Cortex of kidney (tissue), 1 donor: Measurements from ENCODE around the gene TARS1.
"Not testable (repeated sequence)": the region's sequence is repeated elsewhere in the genome, so short reads cannot be mapped to it uniquely, and the experiment has no call there.

ENCODE experiments used
- DNase-seq: peaks from one replicate; lab custom pipeline; 2025; lab: John Stamatoyannopoulos, UW

TARS1 gene

DNA sequence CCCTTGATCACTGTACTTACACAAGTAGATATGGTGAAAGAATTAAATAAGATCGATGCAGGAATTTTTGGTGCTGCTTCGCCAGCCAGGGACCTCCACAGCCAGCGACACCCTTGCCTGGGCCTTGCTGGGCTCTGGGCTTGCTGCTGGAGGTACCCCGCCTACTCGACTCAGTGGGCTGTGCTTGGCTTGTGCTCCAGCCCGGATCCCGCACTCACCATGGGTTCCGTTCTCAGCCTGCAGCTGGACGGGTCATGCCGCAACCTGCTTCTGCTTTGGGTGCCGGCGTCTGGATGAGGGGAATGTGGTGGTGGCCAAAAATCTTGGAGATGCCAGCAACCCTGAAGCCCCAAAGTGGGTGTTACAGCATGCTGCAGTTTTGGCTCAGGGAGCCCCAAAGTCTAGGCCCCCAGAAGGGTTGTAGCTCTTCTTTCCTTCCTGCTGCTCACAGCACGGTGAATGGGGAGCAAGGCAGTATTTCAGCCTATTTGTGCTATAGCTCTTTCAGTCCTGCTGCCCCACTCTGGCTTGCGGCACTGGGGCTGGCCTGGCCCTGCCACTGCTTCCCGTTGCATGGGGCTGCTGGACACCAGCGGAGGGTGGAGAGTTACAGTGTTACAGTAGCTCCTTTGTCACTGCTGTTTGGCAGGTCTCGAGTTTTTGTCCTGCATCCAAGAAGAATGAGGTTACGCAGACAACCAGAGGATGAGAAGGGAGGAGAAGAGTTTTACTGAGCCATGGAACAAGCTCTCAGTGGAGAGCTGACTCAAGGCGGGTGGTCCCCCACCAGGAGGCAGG lies 48.0 kb downstream of the TARS1 start:
- DNase-seq: no peak

DNA sequence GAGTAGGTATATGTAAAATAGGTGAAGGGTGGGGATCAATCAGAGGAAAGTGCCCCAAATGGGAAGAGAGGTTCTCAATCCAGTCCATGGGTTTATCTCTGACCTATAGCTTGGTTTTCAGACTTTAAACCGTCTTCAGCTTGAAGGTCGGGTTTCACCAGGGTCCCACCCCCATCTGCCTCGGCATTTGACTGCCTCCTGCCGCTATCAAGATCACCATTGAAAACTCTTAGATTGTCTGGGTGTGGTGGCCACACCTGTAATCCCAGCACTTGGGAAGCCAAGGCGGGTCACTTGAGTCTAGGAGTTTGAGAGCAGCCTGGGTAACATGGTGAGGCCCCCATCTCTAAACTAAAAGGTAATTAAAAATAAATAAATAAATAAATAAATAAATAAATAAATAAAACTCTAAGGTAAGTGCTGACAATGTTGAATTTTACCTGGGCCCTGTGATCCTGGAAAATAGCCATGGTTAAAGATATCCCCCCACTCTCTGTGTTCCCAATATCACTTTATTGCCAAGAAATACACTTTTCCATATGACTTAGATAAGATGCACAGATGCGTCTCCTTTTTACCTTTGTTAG lies 48.8 kb downstream of the TARS1 start:
- no peak for DNase-seq

DNA sequence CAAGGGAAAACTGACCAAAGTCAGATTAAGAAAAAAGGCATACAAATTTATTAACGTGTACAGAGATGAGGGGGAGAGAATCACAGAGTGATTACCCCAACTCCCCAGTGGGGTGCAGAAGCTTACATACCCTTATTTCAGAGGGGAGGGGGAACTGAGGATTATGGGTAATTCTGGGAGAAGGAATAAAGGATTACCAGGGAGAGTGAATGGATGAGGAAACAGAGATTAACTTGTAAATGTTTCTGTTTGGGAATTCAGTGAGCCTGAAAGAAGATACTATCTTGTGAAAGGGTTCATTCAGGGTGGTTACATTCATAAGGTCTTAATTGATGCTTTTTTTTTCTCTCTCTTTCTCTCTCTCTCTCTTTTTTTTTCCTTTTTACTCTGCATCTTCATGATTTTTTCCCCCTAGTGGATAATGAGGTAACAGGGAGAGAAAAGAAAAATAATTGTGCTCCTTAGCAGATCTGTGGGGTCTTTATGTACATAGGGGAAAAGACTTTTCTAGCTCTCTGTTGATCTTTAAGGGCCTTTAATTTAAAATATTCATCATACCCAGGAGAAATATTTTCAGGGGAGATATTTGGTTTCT lies 49.4 kb downstream of the TARS1 start:
- DNase-seq: no peak

DNA sequence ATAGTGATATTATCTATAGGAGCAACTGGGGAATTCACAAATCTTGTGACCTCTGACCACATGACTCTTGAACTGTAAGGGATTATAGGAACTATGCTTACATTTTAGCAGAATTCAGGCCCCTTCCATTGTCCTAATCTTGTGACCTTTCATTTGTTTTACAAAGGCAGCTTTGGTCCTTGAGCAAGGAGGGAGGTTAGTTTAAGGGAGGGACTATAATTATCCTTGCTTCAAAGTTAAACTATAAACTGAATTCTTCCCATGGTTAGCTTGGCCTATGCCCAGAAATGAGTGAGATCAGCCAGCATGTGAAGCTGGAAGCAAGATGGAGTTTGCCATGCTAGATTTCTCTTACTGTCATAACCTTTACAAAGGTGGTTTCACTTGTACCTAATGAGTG lies 51.2 kb downstream of the TARS1 start:
- DNase-seq: no peak

DNA sequence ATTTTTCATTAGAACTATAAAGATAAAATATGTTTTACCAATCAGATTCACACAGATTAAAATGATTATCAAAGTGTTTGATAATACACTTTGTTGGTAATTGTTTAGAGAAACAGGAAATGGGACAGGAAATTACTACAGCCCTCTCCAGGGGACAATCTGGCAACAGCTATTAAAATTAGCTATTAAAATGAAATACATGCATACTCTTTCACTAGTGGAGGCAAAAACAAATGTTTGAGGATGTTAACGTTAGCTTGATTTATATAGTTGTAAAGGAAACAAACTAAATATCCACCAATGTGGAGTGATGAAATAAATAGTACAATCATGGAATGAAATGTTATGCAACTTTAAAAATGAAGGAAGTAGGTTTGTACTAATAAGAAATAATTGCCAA lies 53.7 kb downstream of the TARS1 start:
- no peak for DNase-seq

DNA sequence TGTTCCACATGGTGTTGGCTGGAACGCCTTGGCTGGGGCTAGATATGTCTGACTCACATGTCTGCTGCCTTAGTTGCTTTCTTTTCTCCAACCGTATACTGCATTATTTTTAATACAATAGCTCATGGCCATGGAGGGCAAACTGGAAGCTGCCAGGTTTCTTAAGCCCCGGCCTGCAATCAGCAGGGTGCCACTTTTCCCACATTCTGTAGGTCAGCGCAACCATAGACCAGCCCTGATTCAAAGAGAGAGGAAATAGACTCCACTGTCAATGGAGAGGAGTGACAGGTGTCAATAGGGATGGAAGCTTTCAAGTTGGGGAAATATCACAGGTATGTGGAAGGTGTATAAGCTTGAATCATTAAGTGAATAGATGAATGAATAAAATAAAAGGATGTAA lies 60.5 kb downstream of the TARS1 start:
- DNase-seq: no peak

DNA sequence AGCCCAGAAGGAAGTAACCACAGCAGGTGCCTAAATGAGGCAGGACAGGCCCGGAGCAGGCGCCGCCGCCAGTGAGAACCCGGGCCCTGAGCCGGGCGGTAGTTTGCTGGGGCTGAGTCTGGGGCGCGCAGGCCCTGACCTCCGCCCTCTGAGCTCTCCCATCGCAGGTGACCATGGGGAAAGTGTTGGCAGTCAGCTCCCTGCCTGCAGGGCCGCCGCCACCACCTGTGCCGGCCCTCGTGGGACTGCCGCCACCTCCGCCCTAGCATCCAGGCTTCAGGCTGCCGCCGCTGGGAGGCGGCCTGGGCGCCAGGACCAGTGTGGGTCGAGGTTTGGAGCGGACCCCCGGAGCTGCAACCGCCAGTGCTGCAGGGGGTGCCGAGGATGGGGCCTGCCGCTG lies 61.1 kb downstream of the TARS1 start:
- no peak for DNase-seq

DNA sequence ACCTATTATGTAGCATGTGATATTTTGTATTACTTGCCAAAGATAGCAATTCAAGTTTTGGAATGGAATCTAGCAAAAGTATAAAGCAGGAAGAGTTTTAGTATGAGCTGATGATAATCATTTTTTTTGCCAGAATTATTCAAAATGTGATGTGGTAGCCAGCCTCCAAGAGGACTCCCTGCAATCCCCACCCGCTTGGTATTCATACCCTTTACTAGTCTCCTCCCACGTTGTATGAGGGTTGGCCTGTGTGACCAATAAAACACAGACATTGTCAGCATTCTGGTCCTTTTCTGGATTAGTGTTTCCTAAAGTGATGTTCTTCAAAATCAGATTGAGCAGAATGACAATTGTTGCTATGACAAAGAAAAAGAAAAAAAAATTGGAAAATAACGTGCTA lies 63.8 kb downstream of the TARS1 start:
- no peak for DNase-seq

DNA sequence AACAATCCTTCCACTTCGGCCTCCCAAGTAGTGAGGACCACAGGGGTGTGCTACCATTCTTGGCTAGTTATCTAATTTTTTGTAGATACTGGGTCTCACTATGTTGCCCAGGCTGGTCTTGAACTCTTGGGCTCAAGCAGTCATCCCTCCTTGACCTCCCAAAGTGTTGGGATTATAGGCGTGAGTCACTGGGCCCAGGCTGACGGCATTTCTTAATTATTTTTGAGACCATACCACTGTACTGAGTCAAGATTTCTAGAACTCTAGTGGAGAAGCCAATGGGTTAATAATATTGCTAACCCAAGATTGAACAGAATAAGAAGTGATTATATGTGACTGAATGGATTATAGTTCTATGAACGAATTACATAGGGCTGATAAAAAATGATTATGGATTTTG lies 66.7 kb downstream of the TARS1 start:
- no peak for DNase-seq

DNA sequence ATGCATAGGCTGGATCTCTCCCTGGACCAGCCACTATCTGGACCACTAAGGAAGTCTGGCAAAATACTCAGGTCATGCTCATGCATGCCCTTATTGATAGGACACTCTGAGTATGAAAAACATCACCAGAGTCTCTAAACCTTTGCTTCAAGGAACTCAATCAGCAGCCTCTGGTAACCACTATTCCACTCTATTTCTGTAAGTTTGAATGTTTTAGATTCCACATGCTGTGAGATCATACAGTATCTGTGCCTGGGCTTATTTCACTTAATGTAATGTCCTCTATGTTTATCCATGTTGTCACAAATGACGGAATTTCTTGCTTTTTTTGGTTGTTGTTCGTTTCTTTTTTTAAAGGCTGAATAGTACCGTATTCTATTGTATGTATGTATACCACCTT lies 68.3 kb downstream of the TARS1 start:
- DNase-seq: no peak

DNA sequence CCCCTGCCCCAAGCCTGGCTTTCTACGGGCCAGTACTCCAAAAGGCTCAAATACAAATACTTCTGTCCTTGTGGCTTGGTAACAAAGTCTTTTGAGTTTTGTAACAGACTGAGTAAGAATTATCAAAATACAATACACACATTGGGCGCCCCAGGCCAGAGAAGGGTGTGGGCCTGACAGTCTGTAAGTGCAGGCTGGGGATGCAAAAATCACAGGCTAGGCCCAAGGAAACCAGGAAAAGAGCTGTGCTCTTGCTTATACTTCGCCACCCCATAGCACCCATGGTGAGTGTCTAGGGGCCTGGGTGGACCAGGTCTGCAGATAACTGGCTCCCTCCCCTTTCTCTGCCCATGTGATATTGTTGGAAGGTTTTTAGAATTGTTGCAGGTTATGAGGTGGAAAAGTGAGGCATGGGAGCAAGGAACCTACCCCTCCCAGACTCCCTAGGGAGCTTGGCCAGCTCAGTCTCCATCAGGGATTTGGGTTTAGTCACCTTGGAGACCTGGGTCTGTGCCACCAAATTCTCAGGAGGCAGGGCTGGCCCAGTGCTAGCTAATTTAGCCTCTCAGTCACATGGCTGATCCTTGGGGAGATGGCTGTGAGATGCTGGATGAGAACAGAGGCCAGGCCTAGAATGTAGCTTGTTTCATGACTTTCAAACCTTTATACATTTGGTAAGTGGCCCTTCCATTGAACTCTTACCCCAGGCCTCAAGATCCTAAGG lies 72.9 kb downstream of the TARS1 start:
- no peak for DNase-seq

DNA sequence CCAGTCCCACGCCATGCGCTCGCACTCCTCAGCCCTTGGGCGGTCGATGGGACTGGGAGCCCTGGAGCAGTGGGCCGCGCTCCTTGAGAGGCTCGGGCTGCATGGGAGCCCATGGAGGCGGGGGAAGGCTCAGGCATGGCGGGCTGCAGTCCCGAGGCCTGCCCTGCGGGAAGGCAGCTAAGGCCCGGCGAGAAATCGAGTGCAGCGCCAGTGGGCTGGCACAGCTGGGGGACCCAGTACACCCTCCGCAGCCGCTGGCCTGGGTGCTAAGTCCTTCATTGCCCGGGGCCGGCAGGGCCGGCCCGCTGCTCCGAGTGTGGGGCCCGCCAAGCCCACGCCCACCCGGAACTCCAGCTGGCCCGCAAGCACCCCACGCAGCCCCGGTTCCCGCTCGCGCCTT lies 74.6 kb downstream of the TARS1 start:
- not testable (repeated sequence) for DNase-seq

DNA sequence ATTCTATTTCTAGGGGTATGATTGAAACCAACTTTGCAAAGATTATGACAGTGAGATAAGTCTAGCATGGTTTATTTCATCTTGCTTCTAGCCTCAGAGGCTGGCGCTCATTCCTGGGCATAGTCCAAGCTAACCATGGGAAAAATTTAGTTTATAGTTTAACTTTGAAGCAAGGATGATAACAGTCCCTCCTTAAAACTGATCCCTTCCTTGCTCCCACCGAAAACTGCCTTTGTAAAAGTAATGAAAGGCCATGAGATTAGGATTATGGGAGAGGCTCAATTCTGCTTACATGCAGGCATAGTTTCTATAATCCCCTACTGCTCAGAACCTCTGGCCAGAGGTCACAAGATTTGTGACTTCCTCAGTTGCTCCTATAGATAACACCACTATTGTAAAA lies 75.7 kb downstream of the TARS1 start:
- no peak for DNase-seq
